Skeletal muscle cell (primary cell): ENCODE data around the gene RBBP5.

Source experiments
- DNase-seq: peaks from one replicate; pipeline ENCODE4 v3.0.0-alpha.2; 2010; ENCODE audit warnings: low read depth
- H3K4me3 ChIP-seq: 2 replicates; pipeline ENCODE4 v1.5.1; 2011; ENCODE audit warnings: low read depth, mild to moderate bottlenecking, control low read depth, low read length, moderate library complexity

RBBP5 gene

DNA sequence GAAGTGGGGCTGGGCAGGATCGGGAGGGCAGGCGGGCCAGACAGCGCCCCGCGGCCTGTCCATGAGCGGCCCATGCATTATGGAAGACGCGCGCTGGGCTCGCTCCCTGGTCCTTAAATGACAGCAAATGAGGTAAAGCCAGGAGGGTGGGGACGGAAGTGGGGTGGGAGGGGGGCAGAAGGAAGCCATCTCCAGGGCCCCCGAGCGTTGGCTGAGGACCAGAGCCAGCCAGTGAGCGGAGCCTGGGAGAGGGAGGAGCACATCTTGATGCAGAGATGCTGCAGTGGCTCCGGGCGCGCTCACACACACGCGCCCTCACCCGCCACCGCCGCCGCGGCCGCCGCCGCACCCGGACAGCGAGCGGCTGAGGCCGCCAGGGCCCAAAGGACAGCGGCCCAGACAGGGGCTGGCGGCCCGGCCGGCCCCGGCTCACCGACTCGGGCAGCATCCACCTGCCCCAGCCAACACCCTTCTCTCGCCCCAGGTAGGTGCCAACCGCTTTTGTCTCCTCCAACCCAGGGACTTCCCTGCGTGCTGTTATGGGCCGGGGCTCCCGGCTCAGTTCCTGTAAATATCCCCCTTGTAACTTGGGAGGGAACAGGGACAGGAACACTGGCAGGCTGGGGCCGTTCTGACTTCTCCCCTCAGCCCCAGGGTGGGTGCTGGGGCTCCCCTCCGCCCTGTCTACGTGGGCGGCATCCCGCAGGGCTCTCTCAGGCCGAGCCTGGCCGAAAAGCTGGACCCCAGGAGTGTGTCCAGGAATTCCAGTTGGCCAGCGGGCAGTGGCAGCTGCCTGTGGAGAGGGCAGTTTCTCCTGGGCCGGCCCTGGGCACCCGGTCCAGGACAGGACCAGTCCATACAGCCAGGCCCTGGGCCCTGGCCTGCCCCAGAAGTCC lies 78.6 kb downstream of the RBBP5 start, which contains the start of gene CNTN2:
Gene CNTN2 (plus strand): TSS at position 302 of the 896 bp plus-strand sequence. CDS start 9,974 bp downstream, outside the sequence.
- H3K4me3 ChIP-seq = no peak within 1 kb of the TSS
- DNase-seq = no peak

DNA sequence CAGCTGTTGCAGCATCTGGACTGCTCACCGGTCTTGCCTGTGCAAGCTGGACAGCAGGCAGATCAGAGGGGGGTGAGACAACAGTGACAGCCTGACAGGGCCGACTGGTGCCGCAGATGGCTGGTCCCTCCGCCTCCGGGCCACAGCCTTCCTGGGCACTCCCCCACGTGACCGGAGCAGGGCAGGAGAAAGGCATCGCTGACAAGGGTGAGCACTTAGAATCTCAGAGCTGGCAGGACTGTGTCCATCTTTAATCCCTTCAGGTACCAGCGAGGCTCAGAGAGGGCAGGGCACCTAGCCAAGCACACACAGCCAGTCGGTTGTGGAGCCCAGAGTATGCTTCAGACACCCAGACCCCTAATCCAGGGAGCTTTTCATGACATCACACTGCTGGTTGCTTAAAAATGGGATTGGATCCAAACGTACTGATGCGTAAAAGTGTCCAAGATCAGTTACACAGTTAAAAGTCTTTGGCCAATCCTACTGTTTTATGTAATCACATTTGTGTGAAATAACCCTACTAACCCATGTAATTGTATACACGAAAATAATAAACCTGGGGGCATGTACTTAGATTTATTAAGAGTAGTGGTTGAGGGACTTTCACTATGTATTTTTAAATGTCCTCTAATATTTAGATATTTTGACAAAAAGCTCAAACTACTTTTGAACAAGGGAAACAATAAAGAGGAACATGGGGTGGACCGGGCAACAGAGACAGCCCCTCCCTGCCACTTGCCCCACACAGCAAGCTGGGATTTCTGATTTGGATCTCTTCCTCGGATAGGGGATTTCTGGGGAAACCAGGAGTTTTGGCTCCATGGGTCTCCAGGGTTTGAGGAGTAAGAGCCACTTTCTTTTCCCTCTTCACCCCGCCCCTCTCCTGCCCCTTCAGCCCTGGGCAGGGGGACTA lies 79.5 kb downstream of the RBBP5 start:
- H3K4me3 ChIP-seq = no peak overlapping the region

DNA sequence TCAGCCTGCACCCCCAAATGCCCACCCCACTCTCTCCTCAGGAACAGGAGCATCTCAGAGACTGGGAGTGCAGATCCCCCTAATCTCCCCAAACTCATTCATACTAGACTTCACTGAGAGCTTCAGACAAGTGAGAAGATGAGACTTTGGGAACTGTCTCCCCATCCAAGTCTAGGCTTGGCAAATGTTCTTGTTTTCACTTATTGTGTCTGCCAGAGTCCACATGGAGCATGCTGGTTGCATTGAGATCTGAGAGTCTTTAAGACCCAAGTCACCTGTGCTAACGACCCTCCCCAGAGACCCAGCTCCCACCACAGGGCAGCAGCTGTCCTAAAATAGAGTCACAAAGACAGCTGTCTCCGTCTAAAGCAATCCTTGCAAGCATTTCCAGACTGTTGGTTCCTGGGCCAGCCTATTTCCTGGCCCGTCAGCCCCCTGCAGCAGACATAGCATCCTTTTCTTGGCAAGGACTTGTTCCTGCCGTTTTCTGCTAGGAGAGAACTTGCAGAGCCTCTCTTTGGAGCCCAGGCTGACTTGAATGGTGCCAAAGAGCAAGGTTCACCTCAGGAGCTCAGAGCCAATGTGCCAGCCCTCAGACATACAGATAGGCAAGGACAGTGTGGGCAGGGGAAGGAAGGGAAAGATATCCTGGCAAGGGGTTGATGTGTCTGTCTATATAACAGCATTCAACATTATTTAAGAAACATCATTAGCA lies 80.6 kb downstream of the RBBP5 start:
- DNase-seq = no peak
- H3K4me3 ChIP-seq = no peak overlapping the region

More for the DNA sequence above, 79.5 kb downstream of the RBBP5 start:
- no peak for DNase-seq

DNA sequence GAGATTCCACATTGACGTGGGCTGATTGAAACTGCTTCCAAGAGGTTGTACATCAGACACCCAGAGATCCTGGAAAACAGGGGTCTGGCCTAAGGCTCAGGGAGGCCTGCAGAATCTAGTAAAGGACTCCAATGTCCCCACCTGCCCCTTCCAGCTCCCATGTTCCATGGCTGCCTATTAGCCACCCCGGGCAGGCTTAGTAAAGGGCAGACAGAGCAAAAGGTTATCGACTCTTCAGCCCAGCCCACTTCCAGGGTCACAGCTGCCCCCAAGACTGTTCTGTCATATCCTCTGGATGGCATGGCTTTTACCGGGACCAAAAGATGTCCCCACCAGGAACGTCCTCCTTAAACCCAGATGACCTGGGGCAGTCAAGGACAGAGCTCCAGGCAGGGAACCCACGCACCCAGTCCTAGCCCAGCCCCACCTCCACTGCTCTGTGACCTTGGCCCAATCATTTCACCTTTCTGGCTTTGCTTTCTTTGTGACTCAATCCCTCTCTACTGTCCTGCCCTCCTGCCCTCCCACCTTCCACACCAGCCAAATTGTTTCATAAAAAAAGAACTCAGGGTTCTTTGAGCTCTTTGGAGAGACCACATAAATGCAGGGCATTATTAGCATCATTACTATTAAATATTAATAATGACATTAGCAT lies 83.5 kb downstream of the RBBP5 start:
- DNase-seq = no peak
- H3K4me3 ChIP-seq = no peak overlapping the region

DNA sequence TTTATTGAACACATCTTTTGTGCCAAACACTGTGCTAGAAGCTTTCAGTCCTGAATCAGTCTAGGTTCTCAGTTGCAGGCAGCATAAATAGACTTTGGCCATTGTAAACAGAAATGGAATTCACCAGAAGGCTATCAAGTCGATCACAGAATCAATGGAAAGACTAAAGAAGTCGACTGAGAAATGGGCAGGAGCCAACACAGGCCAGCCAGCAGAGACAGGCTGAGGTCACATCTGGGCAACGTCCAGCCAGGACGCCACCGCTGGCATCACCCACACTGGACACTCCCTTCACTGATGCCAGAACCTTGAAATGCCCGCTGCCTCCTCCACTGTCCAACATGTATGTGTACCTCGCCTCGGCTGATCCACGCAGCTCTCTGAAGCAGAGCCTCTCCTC lies 84.2 kb downstream of the RBBP5 start:
- H3K4me3 ChIP-seq = no peak overlapping the region
- no peak for DNase-seq
